GM21619 (cell line): ENCODE measurements around the gene CEBPG.

Source experiments
- ATAC-seq: cut with Tn5 transposase; IDR thresholded peaks from one replicate; pipeline ENCODE4 v1.9.1; 2021; ENCODE audit not compliant: unreplicated experiment

The CEBPG gene

DNA sequence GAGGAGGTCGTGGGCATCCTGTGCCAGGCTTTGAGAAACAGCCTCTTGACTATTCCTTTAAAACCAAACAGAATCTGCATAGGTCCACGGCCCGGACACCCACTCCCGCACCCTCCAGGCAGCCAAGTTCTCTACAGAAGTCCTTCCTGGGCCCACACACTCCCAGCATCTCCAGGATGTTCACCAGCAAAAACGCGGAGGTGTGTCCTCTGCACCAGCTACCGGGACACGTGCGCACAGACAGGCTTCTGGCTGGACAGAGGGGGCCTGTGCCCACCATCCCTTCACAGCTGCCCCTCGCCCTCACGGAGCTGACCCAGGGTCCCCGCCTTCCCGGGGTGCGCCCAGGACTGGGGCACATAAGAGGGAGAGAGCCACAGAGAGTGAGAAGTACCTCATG lies 44.2 kb downstream of the CEBPG start:
- ATAC-seq, result no peak

- ATAC-seq, result no peak
These were observed 45.0 kb downstream of the CEBPG start for GRCh38 chr19:33418461-33418860.

- no peak for ATAC-seq
These were observed 45.6 kb downstream of the CEBPG start for GRCh38 chr19:33418871-33419787.

DNA sequence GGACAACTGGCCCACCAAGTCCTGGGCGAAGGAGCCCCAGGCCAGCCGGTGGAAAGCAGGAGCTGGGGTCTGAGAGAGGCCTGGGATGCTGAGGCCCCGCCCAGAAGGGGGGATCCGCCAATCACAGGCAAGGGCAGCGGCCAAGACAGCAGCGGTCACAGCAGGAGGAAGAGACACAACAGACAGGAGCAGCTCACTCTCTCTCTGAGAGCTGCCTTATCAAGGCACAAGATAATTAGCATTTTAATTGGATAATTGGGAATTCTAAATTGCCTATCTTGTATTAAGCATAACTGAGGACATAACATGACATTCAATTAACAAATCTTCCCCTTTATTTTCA lies 46.2 kb downstream of the CEBPG start:
- no peak for ATAC-seq

DNA sequence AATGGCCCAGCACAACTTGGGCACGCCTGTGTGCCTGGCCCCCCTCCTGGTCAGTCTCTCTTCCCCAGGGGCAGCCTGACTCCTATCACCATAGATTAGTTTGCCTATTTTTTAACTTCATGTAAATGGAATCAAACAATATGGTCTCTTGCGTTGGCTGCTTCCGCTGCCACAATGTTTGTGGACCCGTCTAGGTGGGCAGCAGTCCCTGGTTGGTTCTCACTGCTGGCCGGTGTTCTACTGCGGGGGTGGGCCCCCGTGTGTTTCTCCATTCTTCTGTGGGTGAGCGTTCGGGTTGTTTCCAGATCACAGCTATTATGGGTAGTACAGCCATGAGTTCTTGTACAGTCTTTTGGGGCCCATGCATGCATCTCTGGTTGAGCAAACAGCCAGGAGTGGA lies 47.3 kb downstream of the CEBPG start:
- no peak for ATAC-seq

DNA sequence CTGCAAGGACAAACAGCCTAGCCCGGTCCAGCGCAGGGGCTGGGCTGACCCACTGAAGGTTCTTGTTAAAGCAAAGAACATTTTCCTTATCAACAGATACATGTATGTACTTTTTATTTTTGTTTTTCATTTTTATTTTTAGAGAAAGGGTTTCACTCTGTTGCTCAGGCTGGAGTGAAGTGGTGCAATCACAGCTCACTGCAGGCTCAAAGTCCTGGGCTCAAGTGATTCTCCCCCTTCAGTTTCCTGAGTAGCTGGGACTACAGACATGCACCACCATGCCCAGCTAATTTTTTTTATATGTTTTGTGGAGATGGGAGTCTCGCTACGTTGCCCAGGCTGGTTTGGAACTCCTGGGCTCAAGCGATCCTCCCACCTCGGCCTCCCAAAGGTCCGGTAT lies 47.9 kb downstream of the CEBPG start:
- no peak for ATAC-seq

DNA sequence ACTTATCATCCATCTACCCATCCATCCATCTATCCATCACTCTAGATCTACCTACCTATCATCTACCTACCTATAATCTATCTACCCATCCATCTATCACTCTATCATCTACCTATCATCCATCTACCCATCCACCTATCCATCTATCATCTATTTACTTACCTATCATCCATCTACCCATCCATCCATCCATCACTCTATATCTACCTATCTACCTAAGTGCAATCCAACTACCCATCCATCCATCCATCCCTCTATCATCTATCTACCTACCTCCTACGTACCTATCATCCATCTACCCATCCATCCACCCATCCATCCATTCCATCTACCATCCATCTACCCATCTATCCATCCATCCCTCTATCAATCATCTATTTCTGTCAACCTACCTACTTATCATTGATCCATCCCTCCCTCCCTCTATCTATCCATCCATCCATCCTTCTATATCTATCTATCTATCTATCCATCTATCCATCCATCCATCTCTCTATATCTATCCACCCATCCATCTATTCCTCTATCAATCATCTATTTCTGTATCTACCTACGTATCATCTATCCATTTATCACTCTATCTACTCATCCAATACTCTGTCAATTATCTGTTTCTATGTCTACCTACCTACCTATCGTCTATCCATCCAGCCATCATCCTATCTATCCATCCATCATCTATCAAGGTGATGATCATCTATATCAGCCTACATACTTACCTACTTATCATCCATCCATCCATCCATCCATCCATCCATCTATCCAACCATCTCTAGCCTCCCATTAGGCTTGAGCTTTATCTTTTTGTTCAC lies 49.1 kb downstream of the CEBPG start:
- ATAC-seq, result no peak

GRCh38 chr19:33424181-33424580 lies 50.7 kb downstream of the CEBPG start:
- ATAC-seq, result no peak

- ATAC-seq, result no peak
These were observed 53.3 kb downstream of the CEBPG start for GRCh38 chr19:33426621-33427361.

- no peak for ATAC-seq
These were observed 54.5 kb downstream of the CEBPG start for GRCh38 chr19:33427801-33428626.

DNA sequence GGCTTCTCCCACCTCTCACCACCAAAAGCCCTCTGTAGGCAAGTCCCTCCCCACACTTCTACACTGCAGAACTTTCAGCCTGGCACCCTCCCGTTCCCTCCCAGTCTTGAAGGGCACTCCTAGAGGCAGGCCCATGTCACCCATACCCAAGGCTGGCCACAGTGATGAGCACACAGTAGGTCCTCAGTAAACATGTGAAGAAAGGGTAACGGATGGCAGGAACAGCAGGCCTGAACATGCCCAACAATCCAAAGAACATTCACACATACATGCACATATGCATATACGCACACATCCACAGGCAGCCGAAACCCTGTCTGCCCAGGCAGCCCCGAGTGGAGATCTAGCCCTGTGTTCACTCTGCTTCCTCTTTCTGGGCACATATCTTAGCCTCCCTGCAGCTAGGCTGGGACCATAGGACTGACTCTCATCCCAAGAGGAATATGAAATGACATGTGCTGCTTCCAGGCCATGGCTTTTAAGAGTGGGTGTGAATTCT lies 55.2 kb downstream of the CEBPG start:
- ATAC-seq, result no peak

DNA sequence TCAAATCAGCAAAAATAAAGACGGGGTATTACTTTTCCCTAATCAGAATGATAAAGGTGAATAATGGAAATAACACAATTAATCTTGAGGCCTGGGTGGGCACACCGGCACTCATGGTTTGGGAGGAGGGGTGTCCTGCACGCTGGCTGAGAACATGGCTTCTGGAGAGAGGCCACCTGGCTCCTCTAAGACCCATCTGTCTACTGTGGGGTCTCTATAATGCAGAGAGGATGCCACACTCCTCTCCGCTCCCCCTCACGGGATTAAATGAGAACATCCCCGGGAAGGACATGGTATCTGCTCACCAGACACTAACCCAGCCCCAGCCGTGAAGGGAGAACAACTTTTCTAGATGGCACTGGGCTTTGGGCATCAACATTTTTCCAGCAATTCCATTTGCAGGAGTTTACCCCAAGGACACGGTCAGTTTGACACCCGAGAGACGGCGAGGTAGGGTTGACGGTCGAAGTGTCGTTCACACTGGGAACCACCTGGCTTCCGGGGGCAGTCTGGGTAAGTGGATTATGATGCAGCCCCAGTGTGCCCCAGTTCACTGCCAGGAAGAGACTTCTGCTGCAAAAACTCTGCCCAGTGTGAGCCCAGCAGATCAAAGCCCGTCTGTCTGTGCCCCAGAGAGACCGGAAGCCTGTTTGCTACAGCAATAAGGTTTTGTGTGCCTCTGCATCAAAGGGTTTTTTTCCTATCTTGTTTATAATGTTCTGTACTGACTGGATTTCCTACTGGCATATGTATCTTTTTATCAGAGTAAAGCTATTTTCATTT lies 56.6 kb downstream of the CEBPG start:
- no peak for ATAC-seq

GRCh38 chr19:33430674-33431277 lies 57.3 kb downstream of the CEBPG start:
- no peak for ATAC-seq

GRCh38 chr19:33432015-33432414 lies 58.5 kb downstream of the CEBPG start:
- no peak for ATAC-seq
